H1 (cell line): ENCODE results near the gene GRIA3. TPM values are rescaled to one million over a fixed set of nuclear protein-coding genes. Genes with fewer than 3 reads are reported as not detected.

Source experiments
- CTCF ChIA-PET: fragments of 300-600 bp; sonication (Branson Sonifier 250); formaldehyde crosslinking; loops from one replicate; lab custom pipeline; 2021; ENCODE audit not compliant: partially characterized antibody; lab: Charles Lee
- POLR2A ChIA-PET: fragments of 300-600 bp; sonication (Branson Sonifier 250); formaldehyde crosslinking; loops from one replicate; lab custom pipeline; 2021; ENCODE audit warnings: inconsistent platforms; ENCODE audit not compliant: partially characterized antibody; lab: Charles Lee
- DNase-seq, 2 experiments: peaks; one replicate each; pipeline versions ENCODE4 v3.0.0 to v3.0.0-alpha.2; 2010 to 2022; ENCODE audit warnings: low spot score in 2 of 2, low read depth in 1 of 2, mixed read lengths in 1 of 2
- FAIRE-seq: peaks from 2 replicates; lab custom pipeline; 2011; peaks lifted over from hg19 to GRCh38; lab: Jason Lieb, UNC
- H2AFZ ChIP-seq: 2 replicates; pipeline ENCODE4 v1.8.1; 2012; ENCODE audit warnings: low read length, inconsistent platforms
- H2AK5ac ChIP-seq: 2 replicates; pipeline ENCODE4 v1.6.1; 2013; ENCODE audit warnings: low read depth, low read length
- H2BK120ac ChIP-seq: replicated peaks from 2 replicates; pipeline ENCODE3; 2013; ENCODE audit warnings: low read depth, low read length, inconsistent platforms
- H2BK12ac ChIP-seq: 2 replicates; pipeline ENCODE4 v1.6.1; 2013; ENCODE audit warnings: low read depth, low read length
- H2BK15ac ChIP-seq: 2 replicates; pipeline ENCODE4 v1.6.1; 2013; ENCODE audit warnings: low read length
- H2BK20ac ChIP-seq: 2 replicates; pipeline ENCODE4 v1.6.1; 2013; ENCODE audit warnings: low read length
- H2BK5ac ChIP-seq: 2 replicates; pipeline ENCODE4 v1.6.1; 2013; ENCODE audit warnings: low read depth, low read length
- H3K14ac ChIP-seq: 2 replicates; pipeline ENCODE4 v1.6.1; 2013; ENCODE audit warnings: inconsistent platforms; ENCODE audit not compliant: insufficient read length
- H3K18ac ChIP-seq: 2 replicates; pipeline ENCODE4 v1.6.1; 2013; ENCODE audit warnings: low read length; ENCODE audit errors: extremely low read depth
- H3K23ac ChIP-seq: 2 replicates; pipeline ENCODE4 v1.6.1; 2013; ENCODE audit warnings: inconsistent platforms; ENCODE audit not compliant: insufficient read length
- H3K23me2 ChIP-seq: 2 replicates; pipeline ENCODE4 v1.6.1; 2013; ENCODE audit warnings: low read depth, low read length
- H3K27ac ChIP-seq: 2 replicates; pipeline ENCODE4 v1.6.1; 2011; ENCODE audit warnings: low read depth, low read length, inconsistent platforms
- H3K27me3 ChIP-seq, 4 experiments: replicated peaks in 1 of 4; 1 replicate in 1 of 4; 2 replicates in 3 of 4; pipeline versions ENCODE4 v1.6.1 to v1.8.1; 2011 to 2013; ENCODE audit warnings: low read length in 3 of 4, mild to moderate bottlenecking in 3 of 4, inconsistent platforms in 2 of 4, mixed read lengths in 2 of 4, moderate library complexity in 1 of 4; ENCODE audit not compliant: control insufficient read depth in 3 of 4, insufficient read depth in 3 of 4; ENCODE audit errors: extremely low read depth in 1 of 4
- H3K36me3 ChIP-seq, 4 experiments: 2 replicates each; pipeline versions ENCODE4 v1.6.1 to v1.8.1; 2011 to 2013; ENCODE audit warnings: mild to moderate bottlenecking in 4 of 4, low read length in 3 of 4, moderate library complexity in 2 of 4, control low read depth in 1 of 4, inconsistent platforms in 1 of 4; ENCODE audit not compliant: insufficient read depth in 4 of 4, control insufficient read depth in 2 of 4
- H3K4ac ChIP-seq: replicated peaks from 2 replicates; pipeline ENCODE3; 2013; ENCODE audit warnings: low read length, low read depth, mixed read lengths, inconsistent platforms; ENCODE audit not compliant: insufficient read length
- H3K4me1 ChIP-seq, 4 experiments: replicated peaks in 1 of 4; 1 replicate in 1 of 4; 2 replicates in 3 of 4; pipeline versions ENCODE4 v1.6.1 to v1.8.1; 2011 to 2013; ENCODE audit warnings: low read length in 3 of 4, inconsistent platforms in 2 of 4, mixed read lengths in 1 of 4; ENCODE audit not compliant: insufficient read depth in 4 of 4, control insufficient read depth in 3 of 4
- H3K4me2 ChIP-seq, 2 experiments: 2 replicates each; pipeline versions ENCODE4 v1.6.1 to v1.8.1; 2011 to 2013; ENCODE audit warnings: low read depth in 2 of 2, low read length in 2 of 2, control low read depth in 1 of 2, inconsistent platforms in 1 of 2, mild to moderate bottlenecking in 1 of 2; ENCODE audit not compliant: insufficient read depth in 1 of 2
- H3K4me3 ChIP-seq, 4 experiments: fragments of 200-600, 300-600 bp in 1 of 4; sonication (generic), shearing (Covaris generic), sonication (Bioruptor Twin) in 1 of 4; 2 replicates each; pipeline versions ENCODE4 v1.5.1 to v1.8.1; 2011 to 2016; ENCODE audit warnings: low read length in 4 of 4, low read depth in 3 of 4, control low read depth in 2 of 4, inconsistent platforms in 2 of 4, mild to moderate bottlenecking in 2 of 4, mixed read lengths in 1 of 4, moderate library complexity in 1 of 4; ENCODE audit not compliant: insufficient read depth in 2 of 4; ENCODE audit errors: extremely low read depth in 1 of 4
- H3K56ac ChIP-seq: replicated peaks from 2 replicates; pipeline ENCODE3; 2013; ENCODE audit warnings: low read depth, mild to moderate bottlenecking, mixed read lengths, low read length, inconsistent platforms; ENCODE audit not compliant: insufficient read length
- H3K79me1 ChIP-seq: 2 replicates; pipeline ENCODE4 v1.6.1; 2013; ENCODE audit warnings: low read depth, low read length, control low read depth
- H3K79me2 ChIP-seq, 2 experiments: 2 replicates each; pipeline versions ENCODE4 v1.6.1 to v1.8.1; 2012 to 2013; ENCODE audit warnings: low read length in 2 of 2, mild to moderate bottlenecking in 2 of 2, inconsistent platforms in 1 of 2; ENCODE audit not compliant: insufficient read depth in 2 of 2, control insufficient read depth in 1 of 2
- H3K9ac ChIP-seq, 4 experiments: replicated peaks in 1 of 4; 1 replicate in 1 of 4; 2 replicates in 3 of 4; pipeline versions ENCODE4 v1.6.1 to v1.8.1; 2011 to 2013; ENCODE audit warnings: low read depth in 3 of 4, low read length in 3 of 4, control low read depth in 2 of 4, mild to moderate bottlenecking in 2 of 4, moderate library complexity in 2 of 4, inconsistent platforms in 1 of 4; ENCODE audit errors: extremely low read depth in 1 of 4
- H3K9me3 ChIP-seq, 2 experiments: 2 replicates each; pipeline versions ENCODE4 v1.6.1 to v1.8.1; 2012 to 2013; ENCODE audit warnings: mild to moderate bottlenecking in 2 of 2, moderate library complexity in 2 of 2, control low read depth in 1 of 2, inconsistent platforms in 1 of 2, low read depth in 1 of 2, low read length in 1 of 2, mixed read lengths in 1 of 2; ENCODE audit not compliant: insufficient read depth in 2 of 2
- H4K20me1 ChIP-seq, 2 experiments: replicated peaks in 1 of 2; 2 replicates each; pipeline versions ENCODE3 to v1.8.1; 2011 to 2013; ENCODE audit warnings: inconsistent platforms in 2 of 2, low read length in 2 of 2, mild to moderate bottlenecking in 1 of 2; ENCODE audit not compliant: insufficient read depth in 2 of 2, control insufficient read depth in 1 of 2
- H4K5ac ChIP-seq: 2 replicates; pipeline ENCODE4 v1.6.1; 2013; ENCODE audit warnings: low read length, low read depth, mixed read lengths, inconsistent platforms; ENCODE audit not compliant: insufficient read length
- H4K8ac ChIP-seq: 2 replicates; pipeline ENCODE4 v1.8.0; 2013; ENCODE audit warnings: mild to moderate bottlenecking, moderate library complexity, low read length, inconsistent platforms; ENCODE audit not compliant: insufficient read depth; ENCODE audit errors: extremely low read depth
- H4K91ac ChIP-seq: replicated peaks from 2 replicates; pipeline ENCODE3; 2013; ENCODE audit warnings: low read length, mixed read lengths, inconsistent platforms; ENCODE audit not compliant: insufficient read length
- ASH2L ChIP-seq: fragments of 200-600, 300-600 bp; sonication (generic); IDR thresholded peaks from one replicate; pipeline ENCODE4 v1.7.1; 2017; ENCODE audit warnings: low read length
- CBX8 ChIP-seq: fragments of 300-800, 300-1000 bp; sonication (generic); IDR thresholded peaks from 2 replicates; pipeline ENCODE4 v1.7.1; 2016; ENCODE audit warnings: low read depth, low read length, borderline replicate concordance
- FOSL1 ChIP-seq: IDR thresholded peaks from 2 replicates; pipeline ENCODE4 v1.6.1; 2011; ENCODE audit warnings: mild to moderate bottlenecking, low read depth, low read length, moderate library complexity; ENCODE audit not compliant: insufficient read depth
- HDAC6 ChIP-seq: IDR thresholded peaks from one replicate; pipeline ENCODE4 v1.7.1; 2012; ENCODE audit warnings: low read depth, mild to moderate bottlenecking, inconsistent platforms, low read length, moderate library complexity
- NANOG ChIP-seq: IDR thresholded peaks from 2 replicates; pipeline ENCODE4 v1.6.1; 2011; ENCODE audit warnings: low read length, low read depth, mild to moderate bottlenecking, inconsistent platforms; ENCODE audit not compliant: insufficient read depth, poor library complexity, severe bottlenecking
- PHF8 ChIP-seq: fragments of 200-600 bp; sonication (generic); conservative IDR thresholded peaks from 2 replicates; pipeline ENCODE4 v1.7.1; 2012; ENCODE audit warnings: low read depth, mild to moderate bottlenecking, inconsistent platforms, low read length, moderate library complexity
- POLR2AphosphoS5 ChIP-seq: IDR thresholded peaks from 2 replicates; pipeline ENCODE4 v1.6.1; 2011; ENCODE audit warnings: low read depth, low read length
- RFX5 ChIP-seq: IDR thresholded peaks from 2 replicates; pipeline ENCODE4 v1.6.1; 2011; ENCODE audit warnings: low read depth, low read length, improper control_type of control experiment, borderline replicate concordance
- RNF2 ChIP-seq: fragments of 200-900, 300-1000 bp; sonication (generic); IDR thresholded peaks from 2 replicates; pipeline ENCODE4 v1.7.1; 2016; ENCODE audit warnings: borderline replicate concordance, low read depth, mild to moderate bottlenecking, antibody characterized with exemption, low read length; ENCODE audit not compliant: poor library complexity, severe bottlenecking; ENCODE audit errors: missing control alignments
- RXRA ChIP-seq: IDR thresholded peaks from 2 replicates; pipeline ENCODE4 v1.6.1; 2011; ENCODE audit warnings: low read depth, mild to moderate bottlenecking, low read length, moderate library complexity; ENCODE audit not compliant: insufficient read depth
- SIN3A ChIP-seq, 2 experiments: IDR thresholded peaks in 1 of 2; conservative IDR thresholded peaks in 1 of 2; 2 replicates each; pipeline ENCODE4 v1.6.1; 2011 to 2012; ENCODE audit warnings: low read length in 2 of 2, improper control_type of control experiment in 1 of 2, low read depth in 1 of 2, mild to moderate bottlenecking in 1 of 2
- SIX5 ChIP-seq: IDR thresholded peaks from 2 replicates; pipeline ENCODE4 v1.6.1; 2011; ENCODE audit warnings: mild to moderate bottlenecking, low read depth, low read length
- SP4 ChIP-seq: IDR thresholded peaks from 2 replicates; pipeline ENCODE4 v1.6.1; 2012; ENCODE audit warnings: low read length, inconsistent platforms
- YY1 ChIP-seq: IDR thresholded peaks from 2 replicates; pipeline ENCODE4 v1.6.1; 2011; ENCODE audit warnings: low read depth, mild to moderate bottlenecking, low read length
- WGBS, 2 experiments: shearing (Covaris generic) in 1 of 2; methylation state at CpG; one replicate each; pipeline versions ENCODE4 v1.1.6 to v1.1.7; 2013 to 2015; ENCODE audit warnings: low lambda C conversion rate in 2 of 2, mixed read lengths in 2 of 2, inconsistent platforms in 1 of 2, low coverage in 1 of 2, missing lambda C conversion rate in 1 of 2; ENCODE audit not compliant: insufficient replicate concordance in 2 of 2, insufficient coverage in 1 of 2, insufficient read length in 1 of 2; ENCODE audit errors: extremely low coverage in 1 of 2, missing lambda C conversion rate in 1 of 2; 5-methylcytosine and 5-hydroxymethylcytosine counted together
- polyA plus RNA-seq, 7 experiments: library from polyadenylated mRNA; depleted of rRNA in 3 of 7; stranded (reverse) in 5 of 7; unstranded in 2 of 7; fragments of >200 nt in 5 of 7; fragments of 200-250 nt in 2 of 7; gene quantifications; 1 replicate in 5 of 7; 2 replicates in 1 of 7; 4 replicates in 1 of 7; pipeline versions ENCODE4 v1.2.1 to v1.2.3, GENCODE V29; 2011 to 2013; ENCODE audit warnings: missing spikeins in 2 of 7, mixed read lengths in 2 of 7
- total RNA-seq: library from RNA; stranded (reverse); fragmentation: NEBNext Ultra II Directional; extraction: Animal tissue kit (Norgen Biotek cat#: 25700); gene quantifications from 2 replicates; pipeline ENCODE4 v1.2.1, GENCODE V29; 2021

The GRIA3 gene
- total and polyA plus RNA-seq, 2 of the 8 experiments (the other 6 are each of a cell fraction or from before 2014, with no cell fraction given), result 2.6 to 3.0 TPM

DNA sequence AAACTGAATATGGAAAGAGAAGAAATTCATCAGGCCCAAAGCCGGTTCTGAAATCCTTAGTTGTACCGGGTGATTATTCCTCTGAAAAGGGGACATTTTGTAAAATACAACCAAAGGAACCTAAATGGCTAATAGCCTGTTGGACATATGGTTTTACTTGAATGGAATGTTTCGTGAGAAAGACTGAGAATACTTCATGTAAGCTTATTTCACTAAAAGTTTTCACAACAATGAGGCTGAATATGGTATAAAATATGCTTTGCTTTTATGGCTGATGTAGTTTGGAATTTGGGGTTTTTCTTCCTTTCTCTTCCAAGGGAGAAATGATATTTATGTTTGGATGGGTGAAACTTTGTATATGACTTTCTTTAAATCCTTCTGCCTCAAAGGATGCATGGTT lies 2.7 kb downstream of the GRIA3 start:
- H2AFZ ChIP-seq, result no peak overlapping the region
- no peak overlapping the region for H2BK120ac ChIP-seq
- H3K9me3 ChIP-seq, result no peaks in the 10 kb centered on the region
- H3K9ac ChIP-seq, result no peak overlapping the region
- H2BK15ac ChIP-seq, result no peak overlapping the region
- H3K4me2 ChIP-seq, result no peak overlapping the region
- peaks cover 11% of the 10 kb centered on the region; the same call in 1 of the 2 replicates for H3K23me2 ChIP-seq
- H2BK5ac ChIP-seq, result no peak overlapping the region
- ChIA-PET POLR2A (interaction anchor here (1.3 kb wide), 1 partner anchor 10 kb away, joined by 3 read pairs; no protein-coding TSS in a partner anchor), CTCF (interaction anchor here (0.9 to 1.0 kb wide), 3 partner anchors 10 to 235 kb away, joined by 3 read pairs; no protein-coding TSS in a partner anchor)
- H3K27ac ChIP-seq, result no peak overlapping the region
- H4K8ac ChIP-seq, result no peak overlapping the region
- no peak overlapping the region for H2BK12ac ChIP-seq
- no peak overlapping the region for H3K14ac ChIP-seq
- H2AK5ac ChIP-seq, result no peak overlapping the region
- peak; percentile 81 for FAIRE-seq
- no peak overlapping the region for H3K23ac ChIP-seq
- no peak overlapping the region for H3K4me3 ChIP-seq
- WGBS, 2 experiments, result 97% methylated on average over 2 of the region's 3 CpGs; no CpG with 5 or more reads in 1 of the 2 experiments
- H4K91ac ChIP-seq, result no peak overlapping the region
- no peak overlapping the region for H3K4ac ChIP-seq
- no peak overlapping the region for H2BK20ac ChIP-seq
- DNase-seq, result no peak
- H3K4me1 ChIP-seq, result peaks cover 0 to 6% (median 1%) of the 10 kb centered on the region in 4 experiments; a peak in 3 of 7 replicates
- H4K20me1 ChIP-seq, result no peaks in the 10 kb centered on the region
- H4K5ac ChIP-seq, result no peak overlapping the region
- no peak overlapping the region for H3K18ac ChIP-seq
- peaks cover 0 to 11% (median 6%) of the 10 kb centered on the region in 4 experiments; a peak in 3 of 7 replicates for H3K27me3 ChIP-seq
- H3K79me1 ChIP-seq, result no peaks in the 10 kb centered on the region
- H3K79me2 ChIP-seq, result no peaks in the 10 kb centered on the region
- no peaks in the 10 kb centered on the region for H3K36me3 ChIP-seq
- no peak overlapping the region for H3K56ac ChIP-seq
- TF ChIP-seq YY1 (no peak), RXRA (no peak), HDAC6 (no peak), POLR2AphosphoS5 (no peak), RFX5 (no peak), CBX8 (no peak), PHF8 (no peak), SIN3A (conservative IDR thresholded peaks at IDR 0.05 in 1 of 2, IDR thresholded peaks at IDR 0.05 in 1 of 2; ENCODE audit: low read depth in 1 of 2, low read length in 2 of 2) (no peak), SP4 (no peak), RNF2 (no peak), NANOG (no peak), ASH2L (no peak), FOSL1 (no peak), SIX5 (no peak)
